ENCODE results near the gene PI4K2B.
"Not testable (repeated sequence)": the region's sequence is repeated elsewhere in the genome, so short reads cannot be mapped to it uniquely, and the experiment has no call there.

The PI4K2B gene

DNA sequence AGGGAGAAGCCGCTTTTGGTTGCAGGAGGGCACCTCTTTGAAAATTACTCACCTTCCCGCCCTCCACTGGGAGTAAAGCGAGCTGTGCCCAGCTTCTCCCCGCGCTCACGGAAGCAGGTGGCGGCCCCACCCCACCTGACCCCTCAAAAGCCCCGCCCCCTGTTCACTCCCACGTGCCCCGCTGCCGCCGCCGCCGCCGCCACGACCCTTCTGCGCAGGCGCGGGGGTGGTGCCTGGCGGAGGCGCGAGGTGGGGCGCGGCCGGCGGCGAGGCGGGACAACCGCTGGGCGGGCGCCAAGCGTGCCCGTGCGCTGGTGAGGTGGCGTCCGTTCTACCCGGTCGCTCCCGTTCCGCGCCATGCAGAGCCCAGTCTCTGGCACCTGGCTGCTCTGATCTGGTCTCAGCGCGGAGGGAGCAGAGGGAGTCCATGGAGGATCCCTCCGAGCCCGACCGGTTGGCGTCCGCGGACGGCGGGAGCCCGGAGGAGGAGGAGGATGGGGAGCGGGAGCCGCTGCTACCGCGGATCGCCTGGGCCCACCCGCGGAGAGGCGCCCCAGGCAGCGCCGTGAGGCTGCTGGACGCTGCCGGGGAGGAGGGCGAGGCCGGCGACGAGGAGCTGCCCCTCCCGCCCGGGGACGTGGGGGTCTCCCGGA, at the start of gene PI4K2B:
TSS of gene PI4K2B (plus strand) at position 297 of the 653 bp plus-strand sequence. CDS start at position 428, 131 bp downstream.
- DNase-seq (ENCODE audit: low spot score): peak; percentile 73

GRCh38 chr4:25184056-25184455, 49.8 kb upstream of the PI4K2B start:
- DNase-seq (ENCODE audit: low spot score): no peak

- DNase-seq (ENCODE audit: low spot score): no peak
Observed at GRCh38 chr4:25190407-25190806, 43.4 kb upstream of the PI4K2B start.

GRCh38 chr4:25198713-25199112, 35.1 kb upstream of the PI4K2B start:
- DNase-seq (ENCODE audit: low spot score): no peak

GRCh38 chr4:25207997-25208396, 25.8 kb upstream of the PI4K2B start:
- DNase-seq (ENCODE audit: low spot score): no peak

GRCh38 chr4:25209702-25210101, 24.1 kb upstream of the PI4K2B start:
- DNase-seq (ENCODE audit: low spot score): no peak

GRCh38 chr4:25211721-25212120, 22.1 kb upstream of the PI4K2B start:
- no peak for DNase-seq (ENCODE audit: low spot score)

DNA sequence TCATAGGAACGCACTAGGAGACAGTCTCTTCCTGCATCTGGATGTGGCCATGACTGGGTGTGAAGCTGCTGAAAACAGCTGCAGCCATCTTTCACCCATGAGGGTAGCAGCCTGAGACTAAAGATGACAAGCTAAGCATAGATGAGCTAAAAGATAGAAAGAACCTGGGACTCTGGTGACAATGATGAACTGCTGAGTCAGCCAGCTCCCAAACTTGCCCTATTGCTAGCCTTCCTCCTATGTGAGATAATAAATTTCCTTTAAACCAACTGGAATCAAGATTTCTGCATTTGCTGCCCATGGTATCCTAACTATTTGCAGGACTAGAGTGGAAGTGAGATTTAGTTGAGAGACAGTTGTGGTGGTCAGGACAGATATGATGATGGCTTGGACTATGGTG, 21.0 kb upstream of the PI4K2B start:
- DNase-seq (ENCODE audit: low spot score): no peak

DNA sequence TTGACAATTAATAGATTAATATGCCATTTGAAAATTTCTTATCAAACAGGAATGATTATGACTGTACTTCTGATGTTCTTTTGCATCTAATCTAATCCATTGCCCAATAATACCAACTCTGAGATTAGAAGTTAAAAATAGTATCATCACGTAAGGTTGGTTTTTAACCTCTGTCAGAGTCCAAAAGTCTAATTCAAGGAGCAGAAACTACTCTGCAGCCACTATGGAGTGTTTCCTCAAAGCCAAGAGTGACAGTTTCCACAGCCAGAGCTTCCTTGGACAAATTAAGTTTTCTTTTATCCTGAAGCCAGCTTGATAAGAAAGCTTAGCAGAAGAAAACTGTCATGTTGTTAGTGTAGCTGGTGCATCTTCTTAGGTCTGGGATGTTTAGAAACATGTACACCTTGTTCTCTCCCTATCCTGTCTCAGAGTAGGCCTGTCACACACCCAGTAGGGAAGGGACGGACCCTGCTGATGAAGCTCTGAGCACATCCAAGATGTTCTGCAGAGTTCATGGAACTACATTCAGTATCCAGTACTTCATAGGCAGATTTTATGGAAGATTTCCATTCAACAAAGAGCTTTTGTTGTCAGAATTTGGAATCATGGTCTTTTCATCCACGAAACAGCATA, 20.4 kb upstream of the PI4K2B start:
- no peak for DNase-seq (ENCODE audit: low spot score)

DNA sequence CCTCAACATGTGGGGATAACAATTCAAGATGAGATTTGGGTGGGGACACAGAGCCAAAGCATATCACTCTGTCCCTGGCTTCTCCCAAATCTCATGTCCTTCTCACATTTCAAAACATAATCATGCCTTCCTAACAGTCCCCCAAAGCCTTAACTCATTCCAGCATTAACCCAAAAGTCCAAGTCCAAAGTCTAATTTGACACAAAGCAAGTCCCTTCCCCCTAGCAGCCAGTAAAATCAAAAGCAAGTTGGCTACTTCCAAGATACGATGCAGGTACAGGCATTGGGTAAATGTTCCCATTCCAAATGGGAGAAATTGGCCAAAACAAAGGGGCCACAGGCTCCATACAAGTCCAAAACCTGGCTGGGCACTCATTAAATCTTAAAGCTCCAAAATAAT, 19.1 kb upstream of the PI4K2B start:
- DNase-seq (ENCODE audit: low spot score): not testable (repeated sequence)

- DNase-seq (ENCODE audit: low spot score): no peak
Observed at GRCh38 chr4:25215511-25215910, 18.3 kb upstream of the PI4K2B start.

- DNase-seq (ENCODE audit: low spot score): no peak
Observed at GRCh38 chr4:25221377-25221776, 12.5 kb upstream of the PI4K2B start.

DNA sequence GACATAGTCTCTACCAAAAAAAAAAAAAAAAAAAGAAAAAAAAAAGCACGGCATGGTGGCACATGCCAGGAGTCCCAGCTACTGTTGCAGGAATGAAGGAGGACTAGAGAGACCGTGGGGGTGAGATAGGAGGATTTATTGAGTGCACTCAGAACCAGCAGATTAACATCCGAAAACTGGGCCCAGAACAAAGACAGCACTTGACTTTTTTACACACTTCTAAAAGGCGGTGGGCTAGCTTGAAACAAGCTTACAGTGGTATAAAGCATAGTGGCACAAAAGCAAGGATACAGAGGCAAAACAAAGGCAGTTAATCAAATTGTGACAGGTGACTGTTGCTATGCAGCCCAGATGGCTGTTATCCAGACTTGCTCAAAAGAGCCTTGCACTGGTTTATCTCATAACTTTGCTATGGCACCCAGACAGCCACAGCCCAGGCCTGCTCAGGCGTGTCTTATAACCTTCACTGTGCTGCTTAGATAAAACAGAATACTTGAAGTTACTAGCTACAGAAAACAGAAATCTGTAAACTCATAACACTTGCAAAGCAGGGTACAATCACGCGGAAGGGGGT, 9.9 kb upstream of the PI4K2B start:
- DNase-seq (ENCODE audit: low spot score): no peak

- DNase-seq (ENCODE audit: low spot score): no peak
Observed at GRCh38 chr4:25229804-25230203, 4.0 kb upstream of the PI4K2B start.

DNA sequence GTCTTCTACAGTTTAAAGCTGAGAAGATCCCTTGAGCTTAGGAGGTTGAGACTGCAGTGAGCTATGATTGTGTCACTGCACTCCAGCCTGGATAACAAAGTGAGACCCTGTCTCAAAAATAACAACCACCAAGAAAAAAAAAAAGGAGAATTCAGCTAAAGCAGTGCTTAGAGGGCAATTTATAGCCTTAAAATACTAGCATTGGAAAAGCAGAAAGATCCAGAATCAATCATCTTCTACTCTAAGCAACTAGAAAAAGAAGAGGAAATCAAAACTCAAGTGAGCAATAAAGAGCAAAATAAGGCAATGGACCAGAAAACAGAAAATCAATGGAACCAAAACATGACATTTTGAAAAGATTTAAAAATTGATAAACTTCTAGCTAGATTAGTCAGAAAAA, 639 bp upstream of the PI4K2B start:
- no peak for DNase-seq (ENCODE audit: low spot score)

GRCh38 chr4:25234390-25235370, 847 bp downstream of the PI4K2B start:
- peak; percentile 59 for DNase-seq (ENCODE audit: low spot score)

GRCh38 chr4:25235401-25235800, 1.6 kb downstream of the PI4K2B start:
- DNase-seq (ENCODE audit: low spot score): no peak

DNA sequence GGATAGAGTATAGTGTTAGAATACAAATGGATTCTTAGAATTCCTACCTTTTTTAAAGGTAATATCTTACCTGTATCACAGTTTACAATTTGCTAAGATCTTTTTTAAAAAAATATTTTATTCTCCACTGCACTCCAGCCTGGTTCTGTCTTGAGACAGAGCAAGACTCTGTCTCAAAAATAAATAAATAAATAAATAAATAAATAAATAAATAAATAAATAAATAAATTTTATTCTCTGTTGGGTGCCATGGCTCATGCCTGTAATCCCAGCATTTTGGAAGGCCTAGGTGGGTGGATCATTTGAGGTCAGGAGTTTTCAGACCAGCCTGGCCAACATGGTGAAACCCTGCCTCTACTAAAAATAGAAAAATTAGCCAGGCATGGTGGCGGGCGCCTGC, 2.2 kb downstream of the PI4K2B start:
- not testable (repeated sequence) for DNase-seq (ENCODE audit: low spot score)

- no peak for DNase-seq (ENCODE audit: low spot score)
Observed at GRCh38 chr4:25236971-25237370, 3.1 kb downstream of the PI4K2B start.

DNA sequence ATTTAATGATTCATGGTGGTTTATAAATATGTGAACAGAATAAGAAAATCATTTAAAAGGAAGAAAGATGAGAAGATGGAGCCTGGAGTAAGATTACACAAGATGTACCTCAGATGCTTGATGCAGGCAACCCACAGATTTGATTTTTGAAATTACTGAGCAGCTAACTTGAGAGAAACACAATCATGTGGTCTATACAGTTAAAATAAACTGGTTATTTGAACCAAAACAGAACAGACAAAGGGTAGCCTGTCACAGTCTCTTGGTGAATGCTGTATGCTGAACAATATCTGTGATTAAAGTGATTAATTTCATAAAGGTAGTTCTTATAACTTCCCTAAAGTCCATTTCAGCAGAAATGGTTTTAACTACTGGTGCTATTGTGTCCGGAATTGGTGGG, 4.2 kb downstream of the PI4K2B start:
- DNase-seq (ENCODE audit: low spot score): no peak

DNA sequence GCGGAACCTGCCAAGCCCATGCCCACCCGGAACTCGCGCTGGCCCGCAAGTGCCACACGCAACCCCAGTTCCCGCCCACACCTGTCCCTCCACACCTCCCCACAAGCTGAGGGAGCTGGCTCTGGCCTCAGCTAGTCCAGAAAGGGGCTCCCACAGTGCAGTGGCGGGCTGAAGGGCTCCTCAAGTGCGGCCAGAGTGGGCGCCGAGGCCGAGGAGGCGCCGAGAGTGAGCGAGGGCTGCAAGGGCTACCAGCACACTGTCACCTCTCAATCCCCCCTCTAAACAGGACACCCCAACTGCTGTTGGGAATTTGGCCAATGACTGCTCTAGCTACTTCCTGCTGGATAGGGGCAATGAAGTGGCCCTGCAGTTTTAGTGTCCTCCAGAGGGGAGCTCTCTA, 5.7 kb downstream of the PI4K2B start:
- not testable (repeated sequence) for DNase-seq (ENCODE audit: low spot score)

GRCh38 chr4:25240754-25241210, 6.9 kb downstream of the PI4K2B start:
- DNase-seq (ENCODE audit: low spot score): not testable (repeated sequence)

Measured in globus pallidus (tissue), 1 donor.